ENCODE data around the gene CYTL1.

- TF ChIP-seq CTCF (IDR thresholded peaks at IDR 0.05) = no peak
- no peak for TF ChIP-seq POLR2A (IDR thresholded peaks at IDR 0.05)
Observed at GRCh38 chr4:4994312-4995097, 24.8 kb downstream of the CYTL1 start.

All from vagina (tissue), 2 donors.